GM18870 (cell line): ENCODE measurements around the gene MINK1.
"Not testable (repeated sequence)": the region's sequence is repeated elsewhere in the genome, so short reads cannot be mapped to it uniquely, and the experiment has no call there.

Source experiments
- ATAC-seq: cut with Tn5 transposase; IDR thresholded peaks from one replicate; pipeline ENCODE4 v1.9.1; 2021; ENCODE audit warnings: moderate library complexity; ENCODE audit not compliant: unreplicated experiment

MINK1 gene

GRCh38 chr17:4897198-4897687 is 64.1 kb downstream of the MINK1 start:
- no peak for ATAC-seq

- no peak for ATAC-seq
Observed at GRCh38 chr17:4897785-4898184, 64.6 kb downstream of the MINK1 start.

- no peak for ATAC-seq
Observed at GRCh38 chr17:4898351-4898750, 65.2 kb downstream of the MINK1 start.

GRCh38 chr17:4898927-4899326 is 65.8 kb downstream of the MINK1 start:
- ATAC-seq: no peak

- no peak for ATAC-seq
Observed at GRCh38 chr17:4899341-4900230, 66.4 kb downstream of the MINK1 start, which contains the start of gene C17orf107. C17orf107 (plus strand) TSS chr17:4899536; CDS start chr17:4899763, 227 bp downstream.

- ATAC-seq: no peak
Observed at GRCh38 chr17:4900231-4901107, 67.3 kb downstream of the MINK1 start.

GRCh38 chr17:4901108-4901647 is 68.0 kb downstream of the MINK1 start:
- no peak for ATAC-seq

GRCh38 chr17:4901648-4902344 is 68.7 kb downstream of the MINK1 start:
- no peak for ATAC-seq

- no peak for ATAC-seq
Observed at GRCh38 chr17:4902540-4902939, 69.4 kb downstream of the MINK1 start.

GRCh38 chr17:4903051-4903818 is 70.1 kb downstream of the MINK1 start, which contains the start of gene CHRNE:
CHRNE (minus strand) TSS chr17:4903098; CDS start chr17:4903063, 35 bp downstream.
- ATAC-seq: no peak

GRCh38 chr17:4906642-4907041 is 73.5 kb downstream of the MINK1 start:
- not testable (repeated sequence) for ATAC-seq

GRCh38 chr17:4908301-4908700 is 75.2 kb downstream of the MINK1 start:
- ATAC-seq: no peak

- no peak for ATAC-seq
Observed at GRCh38 chr17:4908711-4909496, 75.8 kb downstream of the MINK1 start.

- no peak for ATAC-seq
Observed at GRCh38 chr17:4913994-4914393, 80.9 kb downstream of the MINK1 start.

- ATAC-seq: not testable (repeated sequence)
Observed at GRCh38 chr17:4914551-4914950, 81.4 kb downstream of the MINK1 start.

- ATAC-seq: no peak
Observed at GRCh38 chr17:4919511-4920047, 86.4 kb downstream of the MINK1 start.

- no peak for ATAC-seq
Observed at GRCh38 chr17:4920351-4921048, 87.4 kb downstream of the MINK1 start.

GRCh38 chr17:4921320-4921719 is 88.2 kb downstream of the MINK1 start:
- no peak for ATAC-seq
